SK-N-MC (cell line): ENCODE results near the gene ASCC2.

ENCODE experiments used
- DNase-seq: peaks from one replicate; pipeline ENCODE4 v3.0.0-alpha.2; 2011; ENCODE audit warnings: low read depth, low spot score
- H3K27ac ChIP-seq: fragments of 200-600 bp; sonication (generic); 2 replicates; pipeline ENCODE4 v1.5.1; 2016; ENCODE audit warnings: mixed run types
- H3K36me3 ChIP-seq: fragments of 200-600 bp; sonication (generic); 2 replicates; pipeline ENCODE4 v1.6.1; 2017; ENCODE audit warnings: antibody characterized with exemption, low read length, mixed read lengths; ENCODE audit not compliant: insufficient read depth
- H3K4me3 ChIP-seq: fragments of 200-600 bp; sonication (generic); 2 replicates; pipeline ENCODE4 v1.5.1; 2016
- H3K9ac ChIP-seq: fragments of 200-600 bp; sonication (generic); 2 replicates; pipeline ENCODE4 v1.8.0; 2017; ENCODE audit warnings: mixed run types, mixed read lengths; ENCODE audit not compliant: insufficient read length
- H3K9me3 ChIP-seq: fragments of 200-600 bp; sonication (generic); 2 replicates; pipeline ENCODE4 v1.6.1; 2017; ENCODE audit warnings: low read depth, mild to moderate bottlenecking, antibody characterized with exemption, low read length, moderate library complexity, mixed read lengths
- EZH2 ChIP-seq: fragments of 200-600 bp; sonication (generic); IDR thresholded peaks from one replicate; pipeline ENCODE4 v1.6.1; 2017; ENCODE audit warnings: antibody characterized with exemption
- FOXP2 ChIP-seq: optimal IDR thresholded peaks from 2 replicates; pipeline ENCODE3; 2011; ENCODE audit warnings: mild to moderate bottlenecking, moderate library complexity; ENCODE audit not compliant: insufficient read depth; ENCODE audit errors: extremely low read length, control extremely low read depth
- POLR2AphosphoS5 ChIP-seq: IDR thresholded peaks from 2 replicates; pipeline ENCODE4 v1.6.1; 2012; ENCODE audit warnings: mild to moderate bottlenecking, low read depth, low read length, borderline replicate concordance

ASCC2 gene

DNA sequence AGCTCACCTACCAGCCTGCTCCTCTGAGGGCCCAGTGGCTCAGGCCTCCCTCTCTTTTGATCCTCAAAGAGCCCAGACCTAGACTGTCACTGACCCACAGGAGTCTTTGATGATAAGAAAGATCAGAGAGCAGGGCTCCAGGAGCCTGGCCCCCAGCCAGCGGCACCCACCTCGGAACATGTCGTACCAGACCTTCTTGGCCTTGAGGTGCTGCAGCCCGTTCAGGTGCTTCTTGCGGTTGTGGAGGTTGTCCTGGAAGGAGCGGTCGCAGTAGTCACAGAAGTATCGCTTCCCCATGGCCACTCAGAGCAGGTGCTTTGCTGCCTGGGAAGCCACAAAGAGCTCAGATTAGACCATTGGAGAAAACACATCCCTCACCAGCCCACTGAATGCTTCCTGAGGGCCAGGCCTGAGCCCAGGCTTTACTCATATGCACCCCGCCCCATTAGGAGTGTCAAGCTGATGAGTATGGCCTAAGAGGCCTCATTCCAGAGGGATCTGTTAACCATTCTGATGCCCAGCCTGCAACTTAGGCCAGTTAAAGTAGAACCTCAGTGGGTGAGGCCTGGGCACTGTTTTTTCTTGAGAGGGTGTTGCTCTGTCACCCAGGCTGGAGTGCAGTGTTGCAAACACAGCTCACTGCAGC, 89.7 kb downstream of the ASCC2 start:
- Histone ChIP-seq H3K36me3 (no peaks in the 10 kb centered on the region), H3K4me3 (no peak overlapping the region), H3K9ac (no peak overlapping the region), H3K9me3 (no peaks in the 10 kb centered on the region), H3K27ac (no peak overlapping the region)
- no peak for DNase-seq
- no peak for TF ChIP-seq POLR2AphosphoS5
- no peak for TF ChIP-seq EZH2
- TF ChIP-seq FOXP2: no peak

DNA sequence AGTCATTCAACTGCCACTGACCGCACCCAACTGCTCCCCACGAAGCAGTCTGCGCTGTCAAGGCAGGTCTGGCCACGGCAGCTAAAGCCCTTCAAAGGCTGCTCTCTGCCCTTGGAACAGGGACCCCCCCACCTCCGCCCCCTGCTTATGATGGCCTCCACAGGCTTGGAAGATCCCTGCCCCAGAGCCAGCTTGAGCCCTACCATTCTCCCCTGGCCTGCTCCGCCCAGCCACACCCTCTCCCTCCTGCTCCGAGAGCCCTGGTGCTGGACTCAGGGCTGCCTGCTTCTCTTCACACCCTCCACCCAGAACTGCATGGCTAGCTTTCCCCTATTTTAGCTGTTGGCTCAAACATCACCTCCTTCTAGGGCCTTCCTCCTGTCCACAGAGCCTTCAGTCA, 90.2 kb downstream of the ASCC2 start:
- Histone ChIP-seq H3K9ac (no peak overlapping the region), H3K9me3 (no peaks in the 10 kb centered on the region), H3K36me3 (no peaks in the 10 kb centered on the region), H3K4me3 (no peak overlapping the region), H3K27ac (no peak overlapping the region)
- no peak for TF ChIP-seq POLR2AphosphoS5
- no peak for DNase-seq

DNA sequence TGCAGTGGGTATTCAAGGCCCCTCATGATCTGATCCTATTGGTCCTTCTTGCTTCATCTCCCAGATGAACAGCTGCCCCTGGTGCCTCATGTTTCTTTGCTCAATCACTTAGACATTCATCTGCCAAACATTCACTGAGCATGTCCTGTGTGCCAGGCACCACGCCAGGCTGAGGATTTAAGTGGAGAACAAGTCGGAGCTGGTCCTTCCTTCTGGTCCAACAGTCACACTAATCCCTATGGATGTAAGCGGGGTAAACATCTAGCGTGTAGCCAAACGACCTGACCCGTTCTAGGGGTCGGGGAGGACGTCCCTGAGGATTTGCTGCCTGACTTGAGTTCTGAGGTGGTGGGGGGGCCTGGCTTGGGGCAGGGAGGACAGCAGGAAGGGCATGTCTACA, 93.2 kb downstream of the ASCC2 start:
- no peak overlapping the region for H3K27ac ChIP-seq
- H3K9me3 ChIP-seq: no peaks in the 10 kb centered on the region
- H3K9ac ChIP-seq: no peak overlapping the region
- H3K4me3 ChIP-seq: no peak overlapping the region
- H3K36me3 ChIP-seq: no peaks in the 10 kb centered on the region
- TF ChIP-seq EZH2 (no peak), POLR2AphosphoS5 (no peak), FOXP2 (no peak)
- no peak for DNase-seq

DNA sequence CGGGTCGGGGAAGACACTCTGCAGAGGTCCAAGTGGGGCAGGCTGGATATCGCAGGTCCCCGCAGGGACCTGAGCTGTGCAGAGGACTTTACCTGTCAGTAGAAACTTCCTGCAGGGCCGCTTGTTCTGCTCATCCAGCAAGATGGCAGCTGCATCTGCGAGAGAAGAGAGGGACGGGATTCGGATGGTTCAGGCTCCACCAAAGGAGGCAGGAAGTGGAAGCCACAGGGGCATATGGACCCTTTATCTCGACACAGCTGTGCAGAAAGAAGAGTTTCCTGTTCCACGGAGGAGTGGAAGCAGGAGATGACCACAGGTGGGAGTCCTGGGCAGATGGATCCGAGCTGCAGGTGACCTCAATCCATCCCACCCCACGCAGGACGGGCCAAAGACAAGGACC, 95.7 kb downstream of the ASCC2 start:
- H3K36me3 ChIP-seq: no peaks in the 10 kb centered on the region
- TF ChIP-seq FOXP2 (no peak), POLR2AphosphoS5 (no peak), EZH2 (no peak)
- DNase-seq: no peak
- no peak overlapping the region for H3K9ac ChIP-seq
- no peaks in the 10 kb centered on the region for H3K9me3 ChIP-seq
- H3K4me3 ChIP-seq: no peak overlapping the region
- no peak overlapping the region for H3K27ac ChIP-seq

DNA sequence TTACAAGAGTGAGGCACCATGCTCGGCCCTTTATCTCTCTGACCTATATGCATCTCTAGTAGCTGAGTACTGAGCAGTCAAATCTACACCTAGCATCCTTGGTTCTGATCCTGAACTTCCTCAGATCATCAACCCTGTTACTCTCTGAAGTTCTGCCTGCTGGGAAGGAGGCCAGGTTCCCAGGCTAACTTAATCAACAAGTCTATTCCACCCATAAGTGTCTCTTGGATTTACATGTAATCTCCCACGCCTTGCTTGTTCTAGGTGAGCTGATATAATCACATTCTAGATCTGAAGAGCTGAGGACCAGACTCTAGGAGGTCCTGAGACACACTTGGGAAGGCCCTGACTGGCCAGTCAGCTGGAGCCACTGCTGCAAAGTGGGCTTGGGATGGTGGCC, 96.1 kb downstream of the ASCC2 start:
- Histone ChIP-seq H3K36me3 (no peaks in the 10 kb centered on the region), H3K9me3 (no peaks in the 10 kb centered on the region), H3K9ac (no peak overlapping the region), H3K4me3 (no peak overlapping the region), H3K27ac (no peak overlapping the region)
- DNase-seq: no peak
- TF ChIP-seq POLR2AphosphoS5: no peak
- TF ChIP-seq EZH2: no peak
- TF ChIP-seq FOXP2: no peak

DNA sequence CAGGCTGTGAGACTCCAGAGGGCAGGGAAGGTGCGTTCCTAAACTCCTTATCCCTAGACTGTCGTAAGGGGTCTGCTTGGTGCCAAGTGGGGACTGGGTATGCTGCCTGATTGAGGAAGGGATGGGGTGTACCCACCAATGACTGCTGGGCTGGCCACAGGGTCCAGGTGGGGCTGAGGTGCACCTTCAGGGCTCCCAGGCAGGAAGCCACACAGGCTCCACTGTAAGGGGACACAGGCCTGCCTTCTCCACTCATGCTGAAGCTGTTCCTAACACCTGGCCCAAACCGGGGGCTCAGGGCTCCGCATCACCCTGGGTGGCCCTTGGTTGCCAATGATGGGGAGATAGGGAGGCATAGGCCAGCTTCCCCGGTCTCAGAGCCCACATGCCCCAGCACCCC, 97.9 kb downstream of the ASCC2 start:
- Histone ChIP-seq H3K4me3 (no peak overlapping the region), H3K27ac (no peak overlapping the region), H3K36me3 (no peaks in the 10 kb centered on the region), H3K9me3 (no peaks in the 10 kb centered on the region), H3K9ac (no peak overlapping the region)
- no peak for TF ChIP-seq FOXP2
- TF ChIP-seq EZH2: no peak
- TF ChIP-seq POLR2AphosphoS5: no peak
- DNase-seq: no peak

DNA sequence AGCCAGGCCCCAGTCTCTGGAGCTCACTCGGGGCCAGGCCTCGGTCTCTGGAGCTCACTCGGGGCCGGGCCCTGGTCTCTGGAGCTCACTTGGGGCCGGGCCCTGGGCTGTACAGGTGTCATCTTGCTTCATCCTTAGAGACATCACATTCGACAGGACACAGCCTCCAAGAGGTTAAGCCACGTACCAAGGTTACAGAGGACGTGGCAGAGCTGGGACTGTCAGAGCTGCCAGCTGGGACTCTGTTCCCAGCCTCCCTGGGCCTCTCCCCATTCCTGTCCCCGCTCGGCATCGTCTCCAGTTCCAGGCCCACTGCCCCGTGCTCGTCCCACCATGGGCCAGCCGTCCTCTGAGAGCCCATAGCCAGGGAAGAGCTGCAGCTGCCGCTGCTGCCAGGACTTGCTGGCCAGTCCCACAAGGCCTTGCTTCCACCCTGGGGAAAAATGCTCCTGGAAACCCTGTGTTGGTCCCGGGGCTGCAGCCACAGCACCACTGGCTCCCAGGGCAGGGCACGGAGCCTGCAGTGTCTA, 98.7 kb downstream of the ASCC2 start:
- no peaks in the 10 kb centered on the region for H3K36me3 ChIP-seq
- no peak overlapping the region for H3K27ac ChIP-seq
- TF ChIP-seq FOXP2: no peak
- TF ChIP-seq POLR2AphosphoS5: no peak
- no peak overlapping the region for H3K4me3 ChIP-seq
- no peak for DNase-seq
- no peaks in the 10 kb centered on the region for H3K9me3 ChIP-seq
- no peak overlapping the region for H3K9ac ChIP-seq
